Measurements from ENCODE around the gene GRIN2C. TPM values are rescaled to one million over a fixed set of nuclear protein-coding genes. Genes with fewer than 3 reads are reported as not detected.

The GRIN2C gene
- total RNA-seq, 4 donors from 2014 or later: 0.17 to 2.5 (median 0.50) TPM

- Histone ChIP-seq H3K4me1 (peaks cover 9 to 18% (median 12%) of the 10 kb centered on the region in 4 donors), H3K27me3 (peaks cover 0 to 54% (median 0%) of the 10 kb centered on the region in 4 donors), H3K36me3 (no peaks in the 10 kb centered on the region), H3K9me3 (no peaks in the 10 kb centered on the region), H3K4me3 (no peak overlapping the region), H3K27ac (replicated peaks in 1 of 4) (no peak overlapping the region)
- no peak for DNase-seq (ENCODE audit: extremely low spot score)
- intact Hi-C loops (cut with DNase I): loop anchor here (10.0 kb wide), 1 partner anchor 424 kb away; no protein-coding TSS in a partner anchor
- WGBS: 86% methylated on average over 2 of the region's 2 CpGs
- no peak for TF ChIP-seq POLR2A (IDR thresholded peaks at IDR 0.05; ENCODE audit: low read depth)
Measured at GRCh38 chr17:74878658-74879057, 19.0 kb upstream of the GRIN2C start.

GRCh38 chr17:74877592-74878548 lies 18.2 kb upstream of the GRIN2C start:
- Histone ChIP-seq H3K27ac (replicated peaks in 1 of 4) (no peak overlapping the region), H3K27me3 (peaks cover 0 to 46% (median 0%) of the 10 kb centered on the region in 4 donors), H3K9me3 (no peaks in the 10 kb centered on the region), H3K36me3 (no peaks in the 10 kb centered on the region), H3K4me1 (peaks cover 10 to 18% (median 13%) of the 10 kb centered on the region in 4 donors), H3K4me3 (no peak overlapping the region)
- 59% methylated on average over 12 of the region's 19 CpGs for WGBS
- no peak for TF ChIP-seq EP300 (IDR thresholded peaks at IDR 0.05)
- TF ChIP-seq POLR2AphosphoS5 (IDR thresholded peaks at IDR 0.05): no peak
- TF ChIP-seq POLR2A (IDR thresholded peaks at IDR 0.05; ENCODE audit: low read depth): no peak
- TF ChIP-seq CTCF (IDR thresholded peaks at IDR 0.05): no peak
- intact Hi-C loops (cut with DNase I): loop anchor here (10.0 kb wide), 1 partner anchor 423 kb away; no protein-coding TSS in a partner anchor
- no peak for DNase-seq (ENCODE audit: extremely low spot score)

- H3K36me3 ChIP-seq: no peaks in the 10 kb centered on the region
- H3K27me3 ChIP-seq: peaks cover 0 to 29% (median 0%) of the 10 kb centered on the region in 4 donors
- H3K27ac ChIP-seq (replicated peaks in 1 of 4): no peak overlapping the region
- no peak for DNase-seq (ENCODE audit: extremely low spot score)
- H3K4me3 ChIP-seq: no peak overlapping the region
- no peak for TF ChIP-seq POLR2A (IDR thresholded peaks at IDR 0.05; ENCODE audit: low read depth)
- no peak for TF ChIP-seq CTCF (IDR thresholded peaks at IDR 0.05)
- no peak for TF ChIP-seq POLR2AphosphoS5 (IDR thresholded peaks at IDR 0.05)
- no peak for TF ChIP-seq EP300 (IDR thresholded peaks at IDR 0.05)
- 42% methylated on average over 6 of the region's 6 CpGs for WGBS
- intact Hi-C loops (cut with DNase I): loop anchor here (10.0 kb wide), 1 partner anchor 421 kb away; no protein-coding TSS in a partner anchor
- H3K9me3 ChIP-seq: no peaks in the 10 kb centered on the region
- peaks cover 22 to 31% (median 25%) of the 10 kb centered on the region in 4 donors for H3K4me1 ChIP-seq
Measured at GRCh38 chr17:74875977-74876593, 16.4 kb upstream of the GRIN2C start.

GRCh38 chr17:74875155-74875976 lies 15.7 kb upstream of the GRIN2C start:
- H3K4me3 ChIP-seq: no peak overlapping the region
- no peak overlapping the region for H3K27ac ChIP-seq (replicated peaks in 1 of 4)
- no peaks in the 10 kb centered on the region for H3K9me3 ChIP-seq
- no peak for TF ChIP-seq POLR2AphosphoS5 (IDR thresholded peaks at IDR 0.05)
- TF ChIP-seq CTCF (IDR thresholded peaks at IDR 0.05): no peak
- no peak for TF ChIP-seq EP300 (IDR thresholded peaks at IDR 0.05)
- 30% methylated on average over 5 of the region's 5 CpGs for WGBS
- H3K27me3 ChIP-seq: peaks cover 0 to 21% (median 0%) of the 10 kb centered on the region in 4 donors
- peaks cover 22 to 34% (median 25%) of the 10 kb centered on the region in 4 donors for H3K4me1 ChIP-seq
- H3K36me3 ChIP-seq: no peaks in the 10 kb centered on the region
- DNase-seq (ENCODE audit: extremely low spot score): no peak
- intact Hi-C loops (cut with DNase I): loop anchor here (10.0 kb wide), 1 partner anchor 421 kb away; no protein-coding TSS in a partner anchor

Data from esophagus muscularis mucosa (tissue), 4 donors.